Measurements from ENCODE around the gene NT5C3A. TPM values are rescaled to one million over a fixed set of nuclear protein-coding genes. Genes with fewer than 3 reads are reported as not detected.

NT5C3A gene
- polyA plus RNA-seq, 1 experiment, result 11.0 TPM

- no peaks in the 10 kb centered on the region for H3K36me3 ChIP-seq (ENCODE audit: control insufficient read depth, insufficient read depth, low read length)
- TF ChIP-seq CTCF (IDR thresholded peaks at IDR 0.05; ENCODE audit: insufficient read depth, low read depth, low read length), result no peak
- CTCF ChIA-PET, result no interaction called here
- H3K4me3 ChIP-seq (ENCODE audit: low read depth, low read length), result no peak overlapping the region
- H3K27me3 ChIP-seq (ENCODE audit: control insufficient read depth, insufficient read depth, low read length), result no peaks in the 10 kb centered on the region
- POLR2A ChIA-PET, result no interaction called here
- no peak for DNase-seq (ENCODE audit: low read depth)
Observed at GRCh38 chr7:33053721-33054120, 8.9 kb downstream of the NT5C3A start.

DNA sequence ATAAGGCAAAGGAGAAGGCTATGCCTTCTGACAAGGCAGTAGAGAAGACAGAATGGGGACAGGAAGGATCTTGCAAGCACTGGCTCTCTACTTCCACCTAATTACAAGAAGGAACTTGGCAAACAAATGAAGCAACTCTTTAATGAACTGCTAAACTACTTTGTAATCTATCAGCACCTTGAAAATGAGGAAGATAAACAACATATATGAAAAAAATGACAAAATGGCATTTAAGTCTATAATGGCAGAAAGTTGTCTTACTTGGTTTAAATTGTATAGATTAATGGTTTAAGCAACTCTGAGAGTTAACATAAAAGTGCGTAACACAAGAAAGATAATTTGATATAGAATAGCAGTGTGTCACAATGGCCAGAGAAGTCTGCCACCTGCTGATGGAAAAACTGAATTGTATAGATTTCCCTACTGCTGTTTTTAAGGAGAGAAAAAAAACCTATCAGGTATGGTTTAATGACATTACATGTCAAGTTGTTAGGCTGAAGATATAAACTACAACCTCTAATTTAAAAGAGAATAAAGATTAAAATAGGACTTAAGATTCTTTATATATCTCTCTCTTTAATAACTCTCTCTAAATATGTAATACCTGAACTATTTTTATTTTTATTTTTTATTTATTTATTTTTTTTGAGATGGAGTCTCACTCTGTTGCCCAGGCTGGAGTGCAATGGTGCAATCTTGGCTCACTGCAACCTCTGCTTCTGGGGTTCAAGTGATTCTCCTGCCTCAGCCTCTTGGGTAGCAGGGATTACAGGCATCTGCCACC is 11.8 kb downstream of the NT5C3A start:
- ChIA-PET CTCF (no interaction called here), POLR2A (no interaction called here)
- H3K36me3 ChIP-seq (ENCODE audit: control insufficient read depth, insufficient read depth, low read length), result no peaks in the 10 kb centered on the region
- no peaks in the 10 kb centered on the region for H3K27me3 ChIP-seq (ENCODE audit: control insufficient read depth, insufficient read depth, low read length)
- no peak for DNase-seq (ENCODE audit: low read depth)
- TF ChIP-seq CTCF (IDR thresholded peaks at IDR 0.05; ENCODE audit: insufficient read depth, low read depth, low read length), result peak; percentile 62
- no peak overlapping the region for H3K4me3 ChIP-seq (ENCODE audit: low read depth, low read length)

- no peak for DNase-seq (ENCODE audit: low read depth)
- Histone ChIP-seq H3K27me3 (ENCODE audit: control insufficient read depth, insufficient read depth, low read length) (no peaks in the 10 kb centered on the region), H3K4me3 (ENCODE audit: low read depth, low read length) (no peak overlapping the region), H3K36me3 (ENCODE audit: control insufficient read depth, insufficient read depth, low read length) (no peaks in the 10 kb centered on the region)
- ChIA-PET POLR2A (no interaction called here), CTCF (interaction anchor here (0.7 to 1.7 kb wide), 8 partner anchors 9 to 250 kb away, joined by 3 to 6 read pairs (median 4); no protein-coding TSS in a partner anchor)
- no peak for TF ChIP-seq CTCF (IDR thresholded peaks at IDR 0.05; ENCODE audit: insufficient read depth, low read depth, low read length)
Observed at GRCh38 chr7:33048704-33049103, 13.9 kb downstream of the NT5C3A start.

DNA sequence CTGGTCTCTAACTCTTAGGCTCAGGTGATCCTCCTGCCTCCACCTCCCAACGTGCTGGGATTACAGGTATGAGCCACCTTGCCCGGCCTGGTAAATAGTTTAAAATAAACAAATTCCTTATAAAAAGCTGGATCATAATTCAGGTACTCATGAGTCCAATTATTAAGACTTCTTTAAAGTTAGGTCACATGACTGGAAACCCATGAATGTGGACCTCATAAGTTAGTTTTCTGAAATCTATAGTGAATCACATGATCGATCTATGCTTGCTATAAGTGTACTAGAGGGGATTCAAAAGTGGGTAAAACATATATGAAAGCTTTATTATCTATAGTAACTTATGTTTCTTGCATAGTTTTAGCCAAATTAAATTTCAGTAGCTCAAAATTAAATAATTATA is 14.3 kb downstream of the NT5C3A start:
- Histone ChIP-seq H3K27me3 (ENCODE audit: control insufficient read depth, insufficient read depth, low read length) (no peaks in the 10 kb centered on the region), H3K36me3 (ENCODE audit: control insufficient read depth, insufficient read depth, low read length) (no peaks in the 10 kb centered on the region), H3K4me3 (ENCODE audit: low read depth, low read length) (no peak overlapping the region)
- ChIA-PET CTCF (interaction anchor here (1.2 to 1.7 kb wide), 5 partner anchors 9 to 202 kb away, joined by 3 to 6 read pairs (median 4); no protein-coding TSS in a partner anchor), POLR2A (no interaction called here)
- DNase-seq (ENCODE audit: low read depth), result no peak
- TF ChIP-seq CTCF (IDR thresholded peaks at IDR 0.05; ENCODE audit: insufficient read depth, low read depth, low read length), result no peak

DNA sequence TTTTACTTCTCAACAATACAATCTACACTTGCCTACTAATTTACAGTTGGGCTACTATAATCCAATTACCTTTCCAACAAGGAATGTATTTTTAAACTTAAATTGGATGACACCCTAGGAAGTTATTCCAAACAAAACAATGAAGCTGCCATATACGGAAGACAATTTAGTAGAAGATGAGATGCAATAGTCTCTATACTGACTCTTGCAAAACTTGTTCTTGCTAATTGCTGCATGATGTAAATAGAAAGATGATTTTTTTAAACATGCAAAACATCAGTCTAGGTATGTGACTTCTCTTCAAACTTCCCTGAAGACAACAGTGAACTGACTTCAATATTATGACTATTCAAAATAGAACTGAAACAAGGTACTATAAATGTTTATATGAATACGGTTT is 17.6 kb downstream of the NT5C3A start:
- no peaks in the 10 kb centered on the region for H3K36me3 ChIP-seq (ENCODE audit: control insufficient read depth, insufficient read depth, low read length)
- ChIA-PET POLR2A (interaction anchor here (0.7 kb wide), 1 partner anchor 11 kb away, joined by 3 read pairs; no protein-coding TSS in a partner anchor), CTCF (no interaction called here)
- DNase-seq (ENCODE audit: low read depth), result no peak
- TF ChIP-seq CTCF (IDR thresholded peaks at IDR 0.05; ENCODE audit: insufficient read depth, low read depth, low read length), result no peak
- H3K27me3 ChIP-seq (ENCODE audit: control insufficient read depth, insufficient read depth, low read length), result no peaks in the 10 kb centered on the region
- H3K4me3 ChIP-seq (ENCODE audit: low read depth, low read length), result no peak overlapping the region
